K562 (cell line): Measurements from ENCODE around the gene ZNF778. TPM values are rescaled to one million over a fixed set of nuclear protein-coding genes. Genes with fewer than 3 reads are reported as not detected.
A peak's percentile ranks its signal among the peaks of the same experiment; 100 is the strongest.

Source experiments
- ATAC-seq: fragments of 200-7000 bp; cut with Tn5 transposase; 3 replicates; pipeline ENCODE4 v1.9.1; 2020; ENCODE audit warnings: moderate library complexity
- BruUV-seq: library from RNA; stranded (reverse); fragments of 400-500 nt; replicated peaks from 2 replicates; lab custom pipeline; 2021; lab: Mats Ljungman, UMichigan
- CTCF ChIA-PET: fragments of 300-600 bp; formaldehyde crosslinking; extraction: SDS; loops from one replicate; lab custom pipeline; 2021; ENCODE audit warnings: low intra/inter-chr PET ratio; lab: Yijun Ruan, JAX
- POLR2A ChIA-PET: fragments of 300-600, 350-650 bp; sonication (Branson Sonifier 250); formaldehyde crosslinking; extraction: SDS; loops from one replicate; lab custom pipeline; 2021; ENCODE audit warnings: antibody characterized with exemption, inconsistent platforms; lab: Yijun Ruan, JAX
- DNase-seq, 4 experiments: peaks; one replicate each; pipeline versions ENCODE4 v3.0.0 to v3.0.0-alpha.2; 2011 to 2018; ENCODE audit warnings: low spot score in 3 of 4, mixed read lengths in 3 of 4; ENCODE audit errors: extremely low read depth in 1 of 4
- FAIRE-seq: peaks from 2 replicates; lab custom pipeline; 2011; peaks lifted over from hg19 to GRCh38; lab: Jason Lieb, UNC
- H2AFZ ChIP-seq: 2 replicates; pipeline ENCODE4 v1.6.0; 2011; ENCODE audit warnings: low read depth, low read length, control low read depth, inconsistent platforms
- H3K27ac ChIP-seq: fragments of 200-600 bp; 3 replicates; pipeline ENCODE4 v1.8.0; 2011; ENCODE audit warnings: low read depth, mild to moderate bottlenecking, control low read depth, inconsistent platforms, low read length, moderate library complexity, mixed read lengths; ENCODE audit errors: extremely low read depth
- H3K27me3 ChIP-seq, 2 experiments: fragments of 300-600 bp in 1 of 2; 2 replicates in 1 of 2; 3 replicates in 1 of 2; pipeline versions ENCODE4 v1.6.0 to v1.8.0; 2011; ENCODE audit warnings: inconsistent platforms in 2 of 2, low read length in 2 of 2, mild to moderate bottlenecking in 1 of 2, mixed read lengths in 1 of 2, moderate library complexity in 1 of 2; ENCODE audit not compliant: control insufficient read depth in 2 of 2, insufficient read depth in 2 of 2
- H3K36me3 ChIP-seq: fragments of 300-600 bp; 3 replicates; pipeline ENCODE4 v1.8.0; 2011; ENCODE audit warnings: mild to moderate bottlenecking, low read length, inconsistent platforms; ENCODE audit not compliant: control insufficient read depth, insufficient read depth
- H3K4me1 ChIP-seq, 2 experiments: fragments of 200-600 bp in 1 of 2; replicated peaks in 1 of 2; 2 replicates in 1 of 2; 3 replicates in 1 of 2; pipeline versions ENCODE4 v1.5.1 to v1.8.0; 2011; ENCODE audit warnings: inconsistent platforms in 2 of 2, low read length in 2 of 2, mild to moderate bottlenecking in 1 of 2, mixed read lengths in 1 of 2, moderate library complexity in 1 of 2; ENCODE audit not compliant: control insufficient read depth in 2 of 2, insufficient read depth in 2 of 2
- H3K4me2 ChIP-seq: 2 replicates; pipeline ENCODE4 v1.6.1; 2011; ENCODE audit warnings: low read length, control low read depth, inconsistent platforms, mixed read lengths; ENCODE audit not compliant: insufficient read depth
- H3K4me3 ChIP-seq: fragments of 200-600 bp; sonication (generic), shearing (Covaris generic); 2 replicates; pipeline ENCODE4 v1.5.1; 2016; ENCODE audit warnings: control low read depth, inconsistent platforms
- H3K79me2 ChIP-seq: fragments of 200-600 bp; 3 replicates; pipeline ENCODE4 v1.8.0; 2011; ENCODE audit warnings: low read length, inconsistent platforms; ENCODE audit not compliant: control insufficient read depth, insufficient read depth
- H3K9ac ChIP-seq, 2 experiments: 2 replicates each; pipeline versions ENCODE4 v1.6.0 to v1.6.1; 2011; ENCODE audit warnings: low read depth in 2 of 2, low read length in 2 of 2, control low read depth in 1 of 2, inconsistent platforms in 1 of 2, mild to moderate bottlenecking in 1 of 2, mixed read lengths in 1 of 2; ENCODE audit not compliant: insufficient read depth in 1 of 2
- H3K9me1 ChIP-seq: one replicate; pipeline ENCODE4 v1.6.0; 2011; ENCODE audit warnings: inconsistent platforms, mild to moderate bottlenecking, low read length, moderate library complexity; ENCODE audit not compliant: control insufficient read depth, insufficient read depth
- H3K9me3 ChIP-seq: replicated peaks from 2 replicates; pipeline ENCODE4 v1.5.1; 2011; ENCODE audit warnings: low read depth, low read length, inconsistent platforms; ENCODE audit not compliant: control insufficient read depth, insufficient read depth
- H4K20me1 ChIP-seq: replicated peaks from 2 replicates; pipeline ENCODE4 v1.6.1; 2011; ENCODE audit warnings: low read length, inconsistent platforms, mixed read lengths; ENCODE audit not compliant: control insufficient read depth, insufficient read depth
- HSF4 ChIP-seq: fragments of 250-450 bp; sonication (Bioruptor Pico); IDR thresholded peaks from 2 replicates; pipeline ENCODE4 v2.1.2; 2022; ENCODE audit warnings: mild to moderate bottlenecking, moderate library complexity, borderline replicate concordance
- ZNF224 ChIP-seq: sonication (generic); formaldehyde crosslinking; IDR thresholded peaks from 2 replicates; pipeline ENCODE4 v1.8.0; 2022; ENCODE audit warnings: mild to moderate bottlenecking, missing genetic modification reagents
- ZSCAN32 ChIP-seq: fragments of 450-650 bp; formaldehyde crosslinking; IDR thresholded peaks from 2 replicates; pipeline ENCODE4 v1.4.0; 2020; ENCODE audit warnings: mild to moderate bottlenecking, moderate library complexity
- WGBS: fragments of 100-300 bp; shearing (Covaris generic); methylation state at CpG from one replicate; pipeline ENCODE4 v1.1.6; 2016; ENCODE audit warnings: low coverage, mixed read lengths; ENCODE audit not compliant: insufficient coverage; ENCODE audit errors: missing lambda C conversion rate; 5-methylcytosine and 5-hydroxymethylcytosine counted together
- in situ Hi-C: fragments of 300-500 bp; cut with MboI; formaldehyde crosslinking; loops from 4 replicates; pipeline ENCODE4 v1.15.0; 2018; ENCODE audit warnings: inconsistent platforms, mixed read lengths
- intact Hi-C: fragments of 100-400 bp; cut with micrococcal nuclease; formaldehyde crosslinking; loops from 2 replicates; pipeline ENCODE4 v1.14.2; 2022
- polyA plus RNA-seq, 8 experiments: library from polyadenylated mRNA; depleted of rRNA in 4 of 8; stranded (reverse) in 5 of 8; unstranded in 3 of 8; fragments of >200 nt; fragmentation: Nextera tagmentation in 2 of 8; fragmentation: Illumina TruSeq in 1 of 8; extraction: Ambion mirVana in 2 of 8; extraction: Trizol in 1 of 8; gene quantifications; 2 replicates each; pipeline versions ENCODE4 v1.2.1 to v1.2.3, GENCODE V29; 2011 to 2014; ENCODE audit warnings: inconsistent platforms in 1 of 8, missing spikeins in 1 of 8
- total RNA-seq, 7 experiments: library from RNA; depleted of rRNA in 6 of 7; stranded (reverse); fragments of >200 nt in 6 of 7; fragmentation: Illumina TruSeq in 2 of 7; extraction: Trizol in 2 of 7; gene quantifications; 2 replicates each; pipeline versions ENCODE4 v1.2.1 to v1.2.3, GENCODE V29; 2011 to 2021; ENCODE audit warnings: low replicate concordance in 1 of 7
- TF ChIP-seq, protein P1 (sequence below): fragments of 150-350 bp; IDR thresholded peaks from 2 replicates; pipeline ENCODE4 v1.6.1; 2014; ENCODE audit warnings: low read depth, mild to moderate bottlenecking, low read length, borderline replicate concordance
- TF ChIP-seq, protein P2 (sequence below): fragments of 450-650 bp; IDR thresholded peaks from 2 replicates; pipeline ENCODE4 v1.6.1; 2016; ENCODE audit warnings: mild to moderate bottlenecking, moderate library complexity

Gene ZNF778
- total and polyA plus RNA-seq, 9 of the 15 experiments (the other 6 are each of a cell fraction or from before 2014, with no cell fraction given): 0.70 to 60.6 (median 7.5) TPM

DNA sequence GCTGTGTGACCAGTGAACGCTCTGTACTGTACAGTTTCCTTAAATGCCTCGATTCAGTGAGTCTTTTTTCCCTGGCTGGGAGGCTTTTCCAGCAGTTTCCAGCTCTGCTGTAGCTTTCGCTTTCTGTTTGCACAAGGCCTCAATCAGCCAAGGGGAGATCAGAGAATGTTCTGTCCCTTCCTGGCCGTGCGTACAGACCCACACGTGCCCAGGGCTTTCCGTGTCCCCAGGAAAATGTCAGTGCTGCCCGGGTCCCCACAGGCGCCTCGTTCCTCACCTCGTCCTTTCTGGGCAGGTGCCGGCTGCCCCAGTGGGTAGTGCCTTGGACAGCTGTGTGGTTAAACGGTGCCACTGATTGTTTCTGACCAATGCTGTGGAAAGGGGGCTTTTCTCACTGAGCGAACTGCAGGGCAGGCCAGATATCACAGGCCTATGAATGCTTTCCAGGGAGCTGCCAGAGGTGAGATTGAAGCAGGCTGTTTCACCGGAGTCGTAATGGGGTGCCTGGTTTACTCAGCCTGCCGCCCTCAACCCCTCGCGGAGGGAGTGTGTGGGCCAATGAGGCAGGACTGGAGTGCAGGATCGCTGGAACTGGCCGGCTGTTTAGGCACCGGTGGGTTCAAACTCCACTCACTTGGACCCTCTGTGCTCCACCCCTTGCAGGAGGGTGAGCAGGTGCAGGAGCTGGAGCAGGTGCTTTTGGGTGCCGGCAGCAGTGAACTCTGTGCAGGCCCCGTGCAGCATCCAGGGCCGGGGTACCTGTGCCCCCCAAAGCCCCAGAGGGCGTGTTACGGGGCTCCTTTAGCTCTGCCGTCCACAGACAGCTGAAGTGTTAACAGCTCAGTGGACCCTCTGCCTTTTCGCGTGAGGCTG lies 44.4 kb downstream of the ZNF778 start:
- Histone ChIP-seq H3K79me2 (no peaks in the 10 kb centered on the region), H3K27ac (no peak overlapping the region), H3K4me2 (no peak overlapping the region), H3K9me3 (no peaks in the 10 kb centered on the region; the same call in 1 of the 2 replicates), H3K4me3 (no peak overlapping the region), H3K4me1 (peaks cover 0 to 16% of the 10 kb centered on the region in 2 experiments; a peak in 2 of 5 replicates), H3K9me1 (no peaks in the 10 kb centered on the region), H4K20me1 (no peaks in the 10 kb centered on the region), H3K9ac (peak overlapping the region in 1 of 2 experiments; percentile 76; a peak in 2 of 4 replicates), H3K27me3 (no peaks in the 10 kb centered on the region), H2AFZ (no peak overlapping the region), H3K36me3 (peaks cover 11% of the 10 kb centered on the region; the same call in 2 of the 3 replicates)
- FAIRE-seq (no peak), DNase-seq (no peak), ATAC-seq (no peak)
- CTCF ChIA-PET: no interaction called here
- BruUV-seq: no TSS peak
- 67% methylated on average over 30 of the region's 30 CpGs for WGBS
- in situ Hi-C loops (no loop called here), intact Hi-C loops (no loop called here)
- POLR2A ChIA-PET: interaction anchor here (0.6 to 1.3 kb wide), 3 partner anchors 9 to 508 kb away, joined by 3 to 4 read pairs (median 4); no protein-coding TSS in a partner anchor
- TF ChIP-seq HSF4 (no peak), ZNF224 (CRISPR knock-in tag) (no peak), ZSCAN32 (CRISPR knock-in tag) (no peak)
- TF ChIP-seq, protein P1, sequence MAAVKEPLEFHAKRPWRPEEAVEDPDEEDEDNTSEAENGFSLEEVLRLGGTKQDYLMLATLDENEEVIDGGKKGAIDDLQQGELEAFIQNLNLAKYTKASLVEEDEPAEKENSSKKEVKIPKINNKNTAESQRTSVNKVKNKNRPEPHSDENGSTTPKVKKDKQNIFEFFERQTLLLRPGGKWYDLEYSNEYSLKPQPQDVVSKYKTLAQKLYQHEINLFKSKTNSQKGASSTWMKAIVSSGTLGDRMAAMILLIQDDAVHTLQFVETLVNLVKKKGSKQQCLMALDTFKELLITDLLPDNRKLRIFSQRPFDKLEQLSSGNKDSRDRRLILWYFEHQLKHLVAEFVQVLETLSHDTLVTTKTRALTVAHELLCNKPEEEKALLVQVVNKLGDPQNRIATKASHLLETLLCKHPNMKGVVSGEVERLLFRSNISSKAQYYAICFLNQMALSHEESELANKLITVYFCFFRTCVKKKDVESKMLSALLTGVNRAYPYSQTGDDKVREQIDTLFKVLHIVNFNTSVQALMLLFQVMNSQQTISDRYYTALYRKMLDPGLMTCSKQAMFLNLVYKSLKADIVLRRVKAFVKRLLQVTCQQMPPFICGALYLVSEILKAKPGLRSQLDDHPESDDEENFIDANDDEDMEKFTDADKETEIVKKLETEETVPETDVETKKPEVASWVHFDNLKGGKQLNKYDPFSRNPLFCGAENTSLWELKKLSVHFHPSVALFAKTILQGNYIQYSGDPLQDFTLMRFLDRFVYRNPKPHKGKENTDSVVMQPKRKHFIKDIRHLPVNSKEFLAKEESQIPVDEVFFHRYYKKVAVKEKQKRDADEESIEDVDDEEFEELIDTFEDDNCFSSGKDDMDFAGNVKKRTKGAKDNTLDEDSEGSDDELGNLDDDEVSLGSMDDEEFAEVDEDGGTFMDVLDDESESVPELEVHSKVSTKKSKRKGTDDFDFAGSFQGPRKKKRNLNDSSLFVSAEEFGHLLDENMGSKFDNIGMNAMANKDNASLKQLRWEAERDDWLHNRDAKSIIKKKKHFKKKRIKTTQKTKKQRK: no peak
- TF ChIP-seq, protein P2, sequence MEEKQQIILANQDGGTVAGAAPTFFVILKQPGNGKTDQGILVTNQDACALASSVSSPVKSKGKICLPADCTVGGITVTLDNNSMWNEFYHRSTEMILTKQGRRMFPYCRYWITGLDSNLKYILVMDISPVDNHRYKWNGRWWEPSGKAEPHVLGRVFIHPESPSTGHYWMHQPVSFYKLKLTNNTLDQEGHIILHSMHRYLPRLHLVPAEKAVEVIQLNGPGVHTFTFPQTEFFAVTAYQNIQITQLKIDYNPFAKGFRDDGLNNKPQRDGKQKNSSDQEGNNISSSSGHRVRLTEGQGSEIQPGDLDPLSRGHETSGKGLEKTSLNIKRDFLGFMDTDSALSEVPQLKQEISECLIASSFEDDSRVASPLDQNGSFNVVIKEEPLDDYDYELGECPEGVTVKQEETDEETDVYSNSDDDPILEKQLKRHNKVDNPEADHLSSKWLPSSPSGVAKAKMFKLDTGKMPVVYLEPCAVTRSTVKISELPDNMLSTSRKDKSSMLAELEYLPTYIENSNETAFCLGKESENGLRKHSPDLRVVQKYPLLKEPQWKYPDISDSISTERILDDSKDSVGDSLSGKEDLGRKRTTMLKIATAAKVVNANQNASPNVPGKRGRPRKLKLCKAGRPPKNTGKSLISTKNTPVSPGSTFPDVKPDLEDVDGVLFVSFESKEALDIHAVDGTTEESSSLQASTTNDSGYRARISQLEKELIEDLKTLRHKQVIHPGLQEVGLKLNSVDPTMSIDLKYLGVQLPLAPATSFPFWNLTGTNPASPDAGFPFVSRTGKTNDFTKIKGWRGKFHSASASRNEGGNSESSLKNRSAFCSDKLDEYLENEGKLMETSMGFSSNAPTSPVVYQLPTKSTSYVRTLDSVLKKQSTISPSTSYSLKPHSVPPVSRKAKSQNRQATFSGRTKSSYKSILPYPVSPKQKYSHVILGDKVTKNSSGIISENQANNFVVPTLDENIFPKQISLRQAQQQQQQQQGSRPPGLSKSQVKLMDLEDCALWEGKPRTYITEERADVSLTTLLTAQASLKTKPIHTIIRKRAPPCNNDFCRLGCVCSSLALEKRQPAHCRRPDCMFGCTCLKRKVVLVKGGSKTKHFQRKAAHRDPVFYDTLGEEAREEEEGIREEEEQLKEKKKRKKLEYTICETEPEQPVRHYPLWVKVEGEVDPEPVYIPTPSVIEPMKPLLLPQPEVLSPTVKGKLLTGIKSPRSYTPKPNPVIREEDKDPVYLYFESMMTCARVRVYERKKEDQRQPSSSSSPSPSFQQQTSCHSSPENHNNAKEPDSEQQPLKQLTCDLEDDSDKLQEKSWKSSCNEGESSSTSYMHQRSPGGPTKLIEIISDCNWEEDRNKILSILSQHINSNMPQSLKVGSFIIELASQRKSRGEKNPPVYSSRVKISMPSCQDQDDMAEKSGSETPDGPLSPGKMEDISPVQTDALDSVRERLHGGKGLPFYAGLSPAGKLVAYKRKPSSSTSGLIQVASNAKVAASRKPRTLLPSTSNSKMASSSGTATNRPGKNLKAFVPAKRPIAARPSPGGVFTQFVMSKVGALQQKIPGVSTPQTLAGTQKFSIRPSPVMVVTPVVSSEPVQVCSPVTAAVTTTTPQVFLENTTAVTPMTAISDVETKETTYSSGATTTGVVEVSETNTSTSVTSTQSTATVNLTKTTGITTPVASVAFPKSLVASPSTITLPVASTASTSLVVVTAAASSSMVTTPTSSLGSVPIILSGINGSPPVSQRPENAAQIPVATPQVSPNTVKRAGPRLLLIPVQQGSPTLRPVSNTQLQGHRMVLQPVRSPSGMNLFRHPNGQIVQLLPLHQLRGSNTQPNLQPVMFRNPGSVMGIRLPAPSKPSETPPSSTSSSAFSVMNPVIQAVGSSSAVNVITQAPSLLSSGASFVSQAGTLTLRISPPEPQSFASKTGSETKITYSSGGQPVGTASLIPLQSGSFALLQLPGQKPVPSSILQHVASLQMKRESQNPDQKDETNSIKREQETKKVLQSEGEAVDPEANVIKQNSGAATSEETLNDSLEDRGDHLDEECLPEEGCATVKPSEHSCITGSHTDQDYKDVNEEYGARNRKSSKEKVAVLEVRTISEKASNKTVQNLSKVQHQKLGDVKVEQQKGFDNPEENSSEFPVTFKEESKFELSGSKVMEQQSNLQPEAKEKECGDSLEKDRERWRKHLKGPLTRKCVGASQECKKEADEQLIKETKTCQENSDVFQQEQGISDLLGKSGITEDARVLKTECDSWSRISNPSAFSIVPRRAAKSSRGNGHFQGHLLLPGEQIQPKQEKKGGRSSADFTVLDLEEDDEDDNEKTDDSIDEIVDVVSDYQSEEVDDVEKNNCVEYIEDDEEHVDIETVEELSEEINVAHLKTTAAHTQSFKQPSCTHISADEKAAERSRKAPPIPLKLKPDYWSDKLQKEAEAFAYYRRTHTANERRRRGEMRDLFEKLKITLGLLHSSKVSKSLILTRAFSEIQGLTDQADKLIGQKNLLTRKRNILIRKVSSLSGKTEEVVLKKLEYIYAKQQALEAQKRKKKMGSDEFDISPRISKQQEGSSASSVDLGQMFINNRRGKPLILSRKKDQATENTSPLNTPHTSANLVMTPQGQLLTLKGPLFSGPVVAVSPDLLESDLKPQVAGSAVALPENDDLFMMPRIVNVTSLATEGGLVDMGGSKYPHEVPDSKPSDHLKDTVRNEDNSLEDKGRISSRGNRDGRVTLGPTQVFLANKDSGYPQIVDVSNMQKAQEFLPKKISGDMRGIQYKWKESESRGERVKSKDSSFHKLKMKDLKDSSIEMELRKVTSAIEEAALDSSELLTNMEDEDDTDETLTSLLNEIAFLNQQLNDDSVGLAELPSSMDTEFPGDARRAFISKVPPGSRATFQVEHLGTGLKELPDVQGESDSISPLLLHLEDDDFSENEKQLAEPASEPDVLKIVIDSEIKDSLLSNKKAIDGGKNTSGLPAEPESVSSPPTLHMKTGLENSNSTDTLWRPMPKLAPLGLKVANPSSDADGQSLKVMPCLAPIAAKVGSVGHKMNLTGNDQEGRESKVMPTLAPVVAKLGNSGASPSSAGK: no peak
